Tibial nerve (tissue), 4 donors: ENCODE data around the gene NUCKS1. TPM values are rescaled to one million over a fixed set of nuclear protein-coding genes. Genes with fewer than 3 reads are reported as not detected.

Experiments used
- DNase-seq, 2 donors: peaks; one replicate each; pipeline ENCODE4 v3.0.0-alpha.2; 2019; ENCODE audit warnings: low spot score in 2 of 2
- H3K27ac ChIP-seq, 4 donors: fragments of 200-600 bp; sonication (generic) in 3 of 4; one replicate each; pipeline ENCODE4 v1.5.1; 2017 to 2019; ENCODE audit warnings: mild to moderate bottlenecking in 1 of 4
- H3K27me3 ChIP-seq, 2 donors: fragments of 200-600 bp; sonication (generic) in 1 of 2; one replicate each; pipeline versions ENCODE4 v1.5.1 to v1.6.0; 2017 to 2019
- H3K36me3 ChIP-seq, 3 donors: fragments of 200-600 bp; sonication (generic); one replicate each; pipeline ENCODE4 v1.5.1; 2018 to 2019
- H3K4me1 ChIP-seq, 4 donors: fragments of 200-600 bp; sonication (generic) in 3 of 4; one replicate each; pipeline ENCODE4 v1.5.1; 2017 to 2019
- H3K4me3 ChIP-seq, 4 donors: fragments of 200-600 bp; sonication (generic) in 3 of 4; one replicate each; pipeline ENCODE4 v1.5.1; 2017 to 2019; ENCODE audit warnings: mild to moderate bottlenecking in 1 of 4, moderate library complexity in 1 of 4
- H3K9me3 ChIP-seq, 4 donors: fragments of 200-600 bp; sonication (generic) in 3 of 4; one replicate each; pipeline ENCODE4 v1.5.1; 2017 to 2019
- EP300 ChIP-seq, 2 donors: sonication (generic); formaldehyde crosslinking; IDR thresholded peaks; one replicate each; pipeline ENCODE4 v1.6.1; 2017; ENCODE audit warnings: antibody characterized with exemption in 2 of 2, mild to moderate bottlenecking in 1 of 2
- POLR2A ChIP-seq, 2 donors: fragments of 450-650 bp; IDR thresholded peaks; one replicate each; pipeline ENCODE4 v1.6.1; 2017; ENCODE audit warnings: antibody characterized with exemption in 2 of 2, mild to moderate bottlenecking in 2 of 2, moderate library complexity in 2 of 2
- WGBS, 2 donors: methylation state at CpG; one replicate each; pipeline ENCODE4 v1.1.5; 2018; 5-methylcytosine and 5-hydroxymethylcytosine counted together
- total RNA-seq, 4 donors: library from RNA; depleted of rRNA; stranded (reverse); fragments of >200 nt; gene quantifications; one replicate each; pipeline ENCODE4 v1.1.0, GENCODE V29; 2016
- TF ChIP-seq, protein P1 (sequence below), 5 experiments: fragments of 200-600 bp in 3 of 5; fragments of 450-650 bp in 2 of 5; sonication (generic) in 3 of 5; IDR thresholded peaks; one replicate each; pipeline ENCODE4 v1.5.1; 2016 to 2019; ENCODE audit warnings: antibody characterized with exemption in 5 of 5, mild to moderate bottlenecking in 3 of 5, moderate library complexity in 2 of 5

NUCKS1 gene
- total RNA-seq, 4 donors from 2014 or later: 80.1 to 181 (median 115) TPM

- Histone ChIP-seq H3K36me3 (peaks cover 0 to 95% (median 9%) of the 10 kb centered on the region in 3 donors), H3K27me3 (no peaks in the 10 kb centered on the region), H3K27ac (no peak overlapping the region), H3K4me1 (peaks cover 0 to 5% (median 0%) of the 10 kb centered on the region in 4 donors), H3K4me3 (no peak overlapping the region), H3K9me3 (no peaks in the 10 kb centered on the region)
- no peak for DNase-seq
- TF ChIP-seq POLR2A (IDR thresholded peaks at IDR 0.05) (no peak), EP300 (IDR thresholded peaks at IDR 0.05) (no peak)
- TF ChIP-seq, protein P1, sequence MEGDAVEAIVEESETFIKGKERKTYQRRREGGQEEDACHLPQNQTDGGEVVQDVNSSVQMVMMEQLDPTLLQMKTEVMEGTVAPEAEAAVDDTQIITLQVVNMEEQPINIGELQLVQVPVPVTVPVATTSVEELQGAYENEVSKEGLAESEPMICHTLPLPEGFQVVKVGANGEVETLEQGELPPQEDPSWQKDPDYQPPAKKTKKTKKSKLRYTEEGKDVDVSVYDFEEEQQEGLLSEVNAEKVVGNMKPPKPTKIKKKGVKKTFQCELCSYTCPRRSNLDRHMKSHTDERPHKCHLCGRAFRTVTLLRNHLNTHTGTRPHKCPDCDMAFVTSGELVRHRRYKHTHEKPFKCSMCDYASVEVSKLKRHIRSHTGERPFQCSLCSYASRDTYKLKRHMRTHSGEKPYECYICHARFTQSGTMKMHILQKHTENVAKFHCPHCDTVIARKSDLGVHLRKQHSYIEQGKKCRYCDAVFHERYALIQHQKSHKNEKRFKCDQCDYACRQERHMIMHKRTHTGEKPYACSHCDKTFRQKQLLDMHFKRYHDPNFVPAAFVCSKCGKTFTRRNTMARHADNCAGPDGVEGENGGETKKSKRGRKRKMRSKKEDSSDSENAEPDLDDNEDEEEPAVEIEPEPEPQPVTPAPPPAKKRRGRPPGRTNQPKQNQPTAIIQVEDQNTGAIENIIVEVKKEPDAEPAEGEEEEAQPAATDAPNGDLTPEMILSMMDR (IDR thresholded peaks at IDR 0.05): no peak
Observed at GRCh38 chr1:205719762-205720161, 30.2 kb downstream of the NUCKS1 start.

- no peak overlapping the region for H3K27ac ChIP-seq
- no peaks in the 10 kb centered on the region for H3K27me3 ChIP-seq
- TF ChIP-seq POLR2A (IDR thresholded peaks at IDR 0.05): no peak
- TF ChIP-seq, protein P1 (IDR thresholded peaks at IDR 0.05): no peak
- no peak for TF ChIP-seq EP300 (IDR thresholded peaks at IDR 0.05)
- DNase-seq: no peak
- WGBS, 2 donors: 51 to 58% methylated on average over 3 of the region's 3 CpGs
- peaks cover 0 to 93% (median 9%) of the 10 kb centered on the region in 3 donors for H3K36me3 ChIP-seq
- no peaks in the 10 kb centered on the region for H3K9me3 ChIP-seq
- H3K4me1 ChIP-seq: peaks cover 0 to 7% (median 0%) of the 10 kb centered on the region in 4 donors
- no peak overlapping the region for H3K4me3 ChIP-seq
Observed at GRCh38 chr1:205719015-205719414, 31.0 kb downstream of the NUCKS1 start.

- Histone ChIP-seq H3K27ac (no peak overlapping the region), H3K4me3 (no peak overlapping the region), H3K36me3 (peaks cover 0 to 76% (median 8%) of the 10 kb centered on the region in 3 donors), H3K4me1 (peaks cover 0 to 18% (median 0%) of the 10 kb centered on the region in 4 donors), H3K27me3 (no peaks in the 10 kb centered on the region), H3K9me3 (no peaks in the 10 kb centered on the region)
- no peak for DNase-seq
- WGBS, 2 donors: 82 to 85% methylated on average over 7 of the region's 7 CpGs
- TF ChIP-seq EP300 (IDR thresholded peaks at IDR 0.05): no peak
- TF ChIP-seq POLR2A (IDR thresholded peaks at IDR 0.05): no peak
- TF ChIP-seq, protein P1 (IDR thresholded peaks at IDR 0.05): no peak
Observed at GRCh38 chr1:205716371-205717132, 33.4 kb downstream of the NUCKS1 start.

DNA sequence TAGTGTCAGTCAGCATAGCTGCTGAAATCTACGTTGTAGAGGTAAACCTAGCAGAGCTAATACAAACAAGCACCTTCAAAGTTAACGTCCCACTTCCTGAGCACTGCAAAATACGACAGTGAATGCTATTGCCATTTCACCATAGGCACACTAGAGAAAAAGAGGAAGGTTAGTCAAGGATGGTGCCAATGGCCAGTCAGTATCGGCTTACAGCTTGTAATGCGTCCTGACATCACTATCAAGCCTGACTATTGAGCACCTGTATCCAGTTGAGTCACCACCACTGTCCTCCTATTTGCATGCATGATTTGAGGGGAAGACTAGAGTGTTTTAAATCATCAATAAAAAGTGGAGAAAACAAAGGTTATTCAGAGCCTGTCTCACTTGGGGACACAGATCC, 34.4 kb downstream of the NUCKS1 start:
- Histone ChIP-seq H3K27me3 (no peaks in the 10 kb centered on the region), H3K9me3 (no peaks in the 10 kb centered on the region), H3K27ac (peak overlapping the region in 1 of 4 donors; percentile 12), H3K4me1 (peaks cover 0 to 25% (median 0%) of the 10 kb centered on the region in 4 donors), H3K4me3 (no peak overlapping the region), H3K36me3 (peaks cover 0 to 76% (median 0%) of the 10 kb centered on the region in 3 donors)
- 60 to 84% methylated on average over 5 of the region's 5 CpGs for WGBS, 2 donors
- TF ChIP-seq POLR2A (IDR thresholded peaks at IDR 0.05) (no peak), EP300 (IDR thresholded peaks at IDR 0.05) (no peak)
- TF ChIP-seq, protein P1 (IDR thresholded peaks at IDR 0.05): no peak
- DNase-seq: no peak

GRCh38 chr1:205714906-205715246, 35.1 kb downstream of the NUCKS1 start:
- DNase-seq: no peak
- no peaks in the 10 kb centered on the region for H3K27me3 ChIP-seq
- peaks cover 0 to 70% (median 0%) of the 10 kb centered on the region in 3 donors for H3K36me3 ChIP-seq
- no peak overlapping the region for H3K4me3 ChIP-seq
- TF ChIP-seq, protein P1 (IDR thresholded peaks at IDR 0.05): no peak
- TF ChIP-seq POLR2A (IDR thresholded peaks at IDR 0.05) (no peak), EP300 (IDR thresholded peaks at IDR 0.05) (no peak)
- WGBS, 2 donors: 82 to 84% methylated on average over 4 of the region's 4 CpGs
- peaks cover 0 to 26% (median 0%) of the 10 kb centered on the region in 4 donors for H3K4me1 ChIP-seq
- H3K9me3 ChIP-seq: no peaks in the 10 kb centered on the region
- H3K27ac ChIP-seq: peak overlapping the region in 1 of 4 donors; percentile 49
